GM23338 (cell line): Measurements from ENCODE around the gene GGT6. TPM values are rescaled to one million over a fixed set of nuclear protein-coding genes. Genes with fewer than 3 reads are reported as not detected.
A peak's percentile ranks its signal among the peaks of the same experiment; 100 is the strongest.

Experiments used
- ATAC-seq: fragments of 200-7000 bp; cut with Tn5 transposase; 3 replicates; pipeline ENCODE4 v1.9.1; 2020
- DNase-seq: peaks from one replicate; pipeline ENCODE4 v3.0.0-alpha.2; 2015; ENCODE audit warnings: low spot score
- H2AFZ ChIP-seq: fragments of 200-600 bp; sonication (generic); 2 replicates; pipeline ENCODE4 v1.8.0; 2016; ENCODE audit warnings: antibody characterized with exemption, mild to moderate bottlenecking, moderate library complexity
- H3F3A ChIP-seq: fragments of 200-600 bp; sonication (generic); replicated peaks from 2 replicates; pipeline ENCODE4 v1.8.0; 2017; ENCODE audit warnings: antibody characterized with exemption, mixed run types, low read depth
- H3K27ac ChIP-seq: fragments of 200-600 bp; sonication (generic); 2 replicates; pipeline ENCODE4 v1.6.1; 2016; ENCODE audit warnings: low read depth
- H3K27me3 ChIP-seq: fragments of 200-600 bp; sonication (generic); 2 replicates; pipeline ENCODE4 v1.8.0; 2016; ENCODE audit warnings: mild to moderate bottlenecking, mixed run types, moderate library complexity; ENCODE audit not compliant: insufficient read depth
- H3K36me3 ChIP-seq: fragments of 200-600 bp; sonication (generic); 2 replicates; pipeline ENCODE4 v1.8.0; 2016; ENCODE audit warnings: mild to moderate bottlenecking; ENCODE audit not compliant: insufficient read depth
- H3K4me1 ChIP-seq: fragments of 200-600 bp; sonication (generic); 2 replicates; pipeline ENCODE4 v1.8.0; 2016; ENCODE audit warnings: mild to moderate bottlenecking, moderate library complexity; ENCODE audit not compliant: insufficient read depth
- H3K4me2 ChIP-seq: fragments of 200-600 bp; sonication (generic); 2 replicates; pipeline ENCODE4 v1.7.1; 2017; ENCODE audit warnings: mixed run types
- H3K4me3 ChIP-seq: fragments of 200-600 bp; sonication (generic); 2 replicates; pipeline ENCODE4 v1.6.1; 2016; ENCODE audit warnings: mixed run types
- H3K79me2 ChIP-seq: fragments of 200-600 bp; sonication (generic); replicated peaks from 2 replicates; pipeline ENCODE4 v1.8.0; 2017; ENCODE audit warnings: mild to moderate bottlenecking; ENCODE audit not compliant: insufficient read depth
- H3K9me2 ChIP-seq: fragments of 200-600 bp; sonication (generic); 2 replicates; pipeline ENCODE4 v1.8.0; 2017; ENCODE audit not compliant: insufficient read depth
- H4K20me1 ChIP-seq: fragments of 200-600 bp; sonication (generic); replicated peaks from 2 replicates; pipeline ENCODE4 v1.8.0; 2017; ENCODE audit warnings: mild to moderate bottlenecking; ENCODE audit not compliant: insufficient read depth
- H3K27ac Mint-ChIP-seq: 2 replicates; pipeline ENCODE4 v1.8.0; 2020; ENCODE audit warnings: inconsistent platforms, mild to moderate bottlenecking, moderate library complexity, mixed read lengths
- H3K27me3 Mint-ChIP-seq: 3 replicates; pipeline ENCODE4 v1.8.0; 2022; ENCODE audit warnings: low read depth, mild to moderate bottlenecking, moderate library complexity, mixed read lengths, inconsistent platforms; ENCODE audit not compliant: insufficient read depth, poor library complexity
- H3K36me3 Mint-ChIP-seq: 3 replicates; pipeline ENCODE4 v1.8.0; 2021; ENCODE audit warnings: low read depth, mild to moderate bottlenecking, inconsistent platforms, moderate library complexity, mixed read lengths
- H3K4me1 Mint-ChIP-seq: 3 replicates; pipeline ENCODE4 v1.8.0; 2020; ENCODE audit warnings: mild to moderate bottlenecking, inconsistent platforms, mixed read lengths
- H3K4me3 Mint-ChIP-seq: 3 replicates; pipeline ENCODE4 v1.8.0; 2021; ENCODE audit warnings: moderate library complexity, mild to moderate bottlenecking, inconsistent platforms, mixed read lengths
- H3K9me3 Mint-ChIP-seq: 3 replicates; pipeline ENCODE4 v1.8.0; 2020; ENCODE audit warnings: moderate library complexity, mild to moderate bottlenecking, inconsistent platforms, mixed read lengths
- CREB1 ChIP-seq: fragments of 250-450 bp; sonication (Bioruptor Pico); IDR thresholded peaks from 2 replicates; pipeline ENCODE4 v1.5.0; 2020; ENCODE audit warnings: low read depth, mild to moderate bottlenecking, moderate library complexity
- CTCF ChIP-seq, 2 experiments: fragments of 200-600 bp in 1 of 2; sonication (generic) in 1 of 2; conservative IDR thresholded peaks; 2 replicates each; pipeline versions ENCODE4 v1.5.1 to v1.6.1; 2016 to 2017; ENCODE audit warnings: antibody characterized with exemption in 2 of 2, low read depth in 2 of 2, mild to moderate bottlenecking in 2 of 2, moderate library complexity in 1 of 2
- ETS1 ChIP-seq: IDR thresholded peaks from 2 replicates; pipeline ENCODE4 v1.6.1; 2016; ENCODE audit warnings: antibody characterized with exemption
- EZH2 ChIP-seq: fragments of 200-600 bp; sonication (generic); IDR thresholded peaks from one replicate; pipeline ENCODE4 v1.8.0; 2017; ENCODE audit warnings: antibody characterized with exemption, mild to moderate bottlenecking, low read depth; ENCODE audit not compliant: unreplicated experiment
- EZH2phosphoT487 ChIP-seq: fragments of 200-600 bp; sonication (generic); IDR thresholded peaks from one replicate; pipeline ENCODE4 v1.8.1; 2018; ENCODE audit warnings: antibody characterized with exemption; ENCODE audit not compliant: unreplicated experiment
- JUNB ChIP-seq: IDR thresholded peaks from one replicate; pipeline ENCODE4 v1.6.1; 2016; ENCODE audit warnings: antibody characterized with exemption; ENCODE audit not compliant: unreplicated experiment
- NANOG ChIP-seq: IDR thresholded peaks from 2 replicates; pipeline ENCODE4 v1.6.1; 2016; ENCODE audit warnings: antibody characterized with exemption, borderline replicate concordance
- POLR2AphosphoS5 ChIP-seq: IDR thresholded peaks from 2 replicates; pipeline ENCODE4 v1.6.1; 2016; ENCODE audit warnings: antibody characterized with exemption, low read depth
- REST ChIP-seq: IDR thresholded peaks from one replicate; pipeline ENCODE4 v1.6.1; 2018; ENCODE audit warnings: antibody characterized with exemption; ENCODE audit not compliant: unreplicated experiment
- STAT1 ChIP-seq: IDR thresholded peaks from one replicate; pipeline ENCODE4 v1.6.1; 2016; ENCODE audit warnings: antibody characterized with exemption; ENCODE audit not compliant: unreplicated experiment
- ZNF114 ChIP-seq: fragments of 250-450 bp; sonication (Bioruptor Pico); IDR thresholded peaks from 2 replicates; pipeline ENCODE4 v1.5.0; 2020; ENCODE audit warnings: mild to moderate bottlenecking, moderate library complexity
- ZNF331 ChIP-seq: fragments of 250-450 bp; sonication (Bioruptor Pico); IDR thresholded peaks from 2 replicates; pipeline ENCODE4 v1.5.0; 2020; ENCODE audit warnings: low read depth, mild to moderate bottlenecking, moderate library complexity
- ZNF462 ChIP-seq: fragments of 250-450 bp; sonication (Bioruptor Pico); IDR thresholded peaks from 2 replicates; pipeline ENCODE4 v1.5.0; 2020; ENCODE audit warnings: mild to moderate bottlenecking, moderate library complexity
- polyA plus RNA-seq: library from polyadenylated mRNA; unstranded; fragments of >200 nt; fragmentation: Nextera tagmentation; extraction: Ambion mirVana; gene quantifications from 2 replicates; pipeline ENCODE4 v1.2.1, GENCODE V29; 2016
- total RNA-seq: library from RNA; depleted of rRNA; stranded (reverse); fragments of >200 nt; shearing (Covaris generic); gene quantifications from 2 replicates; pipeline ENCODE4 v1.2.3, GENCODE V29; 2014

The GGT6 gene
- total and polyA plus RNA-seq, 2 experiments from 2014 or later: 0.24 TPM; not detected in 1

GRCh38 chr17:4587195-4587594 is 26.8 kb upstream of the GGT6 start (continued):
- no peak for TF ChIP-seq ZNF462 (CRISPR knock-in tag)

GRCh38 chr17:4586043-4586442 is 25.7 kb upstream of the GGT6 start:
- no peak overlapping the region for H3K27ac Mint-ChIP-seq
- no peaks in the 10 kb centered on the region for H3K79me2 ChIP-seq
- ATAC-seq (no peak), DNase-seq (no peak)
- peaks cover 51% of the 10 kb centered on the region for H3K27me3 Mint-ChIP-seq
- peaks cover 28% of the 10 kb centered on the region for H3K4me1 Mint-ChIP-seq
- no peaks in the 10 kb centered on the region for H3K36me3 Mint-ChIP-seq
- no peak overlapping the region for H3K4me2 ChIP-seq
- peaks cover 39% of the 10 kb centered on the region for H3K27me3 ChIP-seq
- no peaks in the 10 kb centered on the region for H3K36me3 ChIP-seq
- H4K20me1 ChIP-seq: no peaks in the 10 kb centered on the region
- peak overlapping the region; percentile 47; the same call in 2 of the 3 replicates for H3K4me3 Mint-ChIP-seq
- no peaks in the 10 kb centered on the region for H3F3A ChIP-seq
- no peaks in the 10 kb centered on the region for H3K9me3 Mint-ChIP-seq
- H2AFZ ChIP-seq: no peak overlapping the region
- no peak overlapping the region for H3K4me3 ChIP-seq
- peaks cover 9% of the 10 kb centered on the region for H3K4me1 ChIP-seq
- no peaks in the 10 kb centered on the region for H3K9me2 ChIP-seq
- no peak overlapping the region for H3K27ac ChIP-seq
- TF ChIP-seq ZNF331 (CRISPR knock-in tag) (no peak), CTCF (conservative IDR thresholded peaks at IDR 0.05; ENCODE audit: low read depth in 2 of 2) (no peak), POLR2AphosphoS5 (no peak), CREB1 (CRISPR knock-in tag) (no peak), ETS1 (no peak), ZNF114 (CRISPR knock-in tag) (no peak), STAT1 (no peak), NANOG (no peak), EZH2 (no peak), JUNB (no peak), EZH2phosphoT487 (no peak), REST (no peak)
